HEK293 (cell line): Measurements from ENCODE around the gene PDE4D.

ENCODE experiments used
- CTCF ChIA-PET: fragments of 350-600 bp; formaldehyde crosslinking; extraction: SDS; loops from one replicate; lab custom pipeline; 2021; ENCODE audit warnings: antibody characterized with exemption; lab: Yijun Ruan, JAX
- POLR2A ChIA-PET: fragments of 300-600 bp; formaldehyde crosslinking; extraction: SDS; loops from one replicate; lab custom pipeline; 2020; ENCODE audit warnings: antibody characterized with exemption, inconsistent platforms; lab: Yijun Ruan, JAX
- H3K27ac ChIP-seq: fragments of 200-500 bp; sonication (Bioruptor generic); 2 replicates; pipeline ENCODE4 v1.5.1; 2014; ENCODE audit warnings: low read depth, low read length, control low read depth, inconsistent platforms; ENCODE audit errors: extremely low read depth
- H3K36me3 ChIP-seq, 2 experiments: fragments of 200-500 bp in 1 of 2; sonication (Bioruptor generic) in 1 of 2; 1 replicate in 1 of 2; 2 replicates in 1 of 2; pipeline ENCODE4 v1.5.1; 2014 to 2017; ENCODE audit warnings: inconsistent platforms in 2 of 2, low read length in 2 of 2; ENCODE audit not compliant: control insufficient read depth in 2 of 2, insufficient read depth in 1 of 2
- H3K4me1 ChIP-seq: fragments of 200-500 bp; sonication (Bioruptor generic); 2 replicates; pipeline ENCODE4 v1.5.1; 2014; ENCODE audit warnings: mild to moderate bottlenecking, low read length, inconsistent platforms; ENCODE audit not compliant: control insufficient read depth, insufficient read depth
- H3K4me3 ChIP-seq: 2 replicates; pipeline ENCODE4 v1.5.1; 2011; ENCODE audit warnings: low read depth, mild to moderate bottlenecking, control low read depth, low read length, moderate library complexity
- H3K9me3 ChIP-seq: fragments of 200-500 bp; sonication (Bioruptor generic); 2 replicates; pipeline ENCODE4 v1.5.1; 2014; ENCODE audit warnings: low read depth, low read length, inconsistent platforms; ENCODE audit not compliant: control insufficient read depth, insufficient read depth
- BCL11B ChIP-seq: fragments of 450-650 bp; formaldehyde crosslinking; IDR thresholded peaks from 2 replicates; pipeline ENCODE4 v1.5.1; 2016; ENCODE audit warnings: low read depth, missing biosample characterization, missing genetic modification characterization
- EGR2 ChIP-seq: fragments of 450-650 bp; formaldehyde crosslinking; IDR thresholded peaks from 2 replicates; pipeline ENCODE4 v1.5.1; 2016; ENCODE audit warnings: low read depth, missing biosample characterization, missing genetic modification characterization
- KLF10 ChIP-seq: fragments of 450-650 bp; IDR thresholded peaks from 2 replicates; pipeline ENCODE4 v1.5.1; 2018; ENCODE audit warnings: missing biosample characterization, mild to moderate bottlenecking, missing genetic modification characterization
- KLF16 ChIP-seq: fragments of 450-650 bp; formaldehyde crosslinking; IDR thresholded peaks from 2 replicates; pipeline ENCODE4 v1.5.1; 2017; ENCODE audit warnings: missing biosample characterization, missing genetic modification characterization
- KLF7 ChIP-seq: fragments of 450-650 bp; formaldehyde crosslinking; IDR thresholded peaks from 2 replicates; pipeline ENCODE4 v1.5.1; 2016; ENCODE audit warnings: missing biosample characterization, missing genetic modification characterization, borderline replicate concordance
- KLF8 ChIP-seq: fragments of 450-650 bp; formaldehyde crosslinking; IDR thresholded peaks from 2 replicates; pipeline ENCODE4 v1.5.1; 2016; ENCODE audit warnings: missing biosample characterization, missing genetic modification characterization
- PRDM1 ChIP-seq: fragments of 450-650 bp; formaldehyde crosslinking; IDR thresholded peaks from 2 replicates; pipeline ENCODE4; 2016; ENCODE audit warnings: missing biosample characterization, missing genetic modification characterization
- REPIN1 ChIP-seq: fragments of 450-650 bp; formaldehyde crosslinking; IDR thresholded peaks from 2 replicates; pipeline ENCODE4 v1.5.1; 2017; ENCODE audit warnings: missing biosample characterization, missing genetic modification characterization, low read depth
- REST ChIP-seq: fragments of 450-650 bp; formaldehyde crosslinking; IDR thresholded peaks from 2 replicates; pipeline ENCODE4 v1.5.1; 2016; ENCODE audit warnings: missing biosample characterization, missing genetic modification characterization
- ZBTB7A ChIP-seq: fragments of 450-650 bp; formaldehyde crosslinking; IDR thresholded peaks from 2 replicates; pipeline ENCODE4 v1.5.1; 2016; ENCODE audit warnings: low read depth, missing biosample characterization, missing genetic modification characterization
- ZNF138 ChIP-seq: fragments of 450-650 bp; formaldehyde crosslinking; IDR thresholded peaks from 2 replicates; pipeline ENCODE4 v1.5.1; 2016; ENCODE audit warnings: missing biosample characterization, missing genetic modification characterization, borderline replicate concordance
- ZNF214 ChIP-seq: fragments of 450-650 bp; formaldehyde crosslinking; IDR thresholded peaks from 2 replicates; pipeline ENCODE4 v1.5.1; 2017; ENCODE audit warnings: missing biosample characterization, mild to moderate bottlenecking, missing genetic modification characterization, borderline replicate concordance
- ZNF221 ChIP-seq: fragments of 450-650 bp; formaldehyde crosslinking; IDR thresholded peaks from 2 replicates; pipeline ENCODE4 v1.5.1; 2017; ENCODE audit warnings: missing biosample characterization, missing genetic modification characterization, borderline replicate concordance
- ZNF239 ChIP-seq: fragments of 450-650 bp; formaldehyde crosslinking; IDR thresholded peaks from 2 replicates; pipeline ENCODE4 v1.5.1; 2016; ENCODE audit warnings: missing biosample characterization, missing genetic modification characterization
- ZNF302 ChIP-seq: fragments of 450-650 bp; formaldehyde crosslinking; IDR thresholded peaks from 2 replicates; pipeline ENCODE4 v1.5.1; 2016; ENCODE audit warnings: missing biosample characterization, missing genetic modification characterization, low read depth
- ZNF391 ChIP-seq: fragments of 450-650 bp; formaldehyde crosslinking; IDR thresholded peaks from 2 replicates; pipeline ENCODE4 v1.5.1; 2016; ENCODE audit warnings: low read depth, missing biosample characterization, missing genetic modification characterization, borderline replicate concordance
- ZNF416 ChIP-seq: fragments of 450-650 bp; formaldehyde crosslinking; IDR thresholded peaks from 2 replicates; pipeline ENCODE4 v1.5.1; 2016; ENCODE audit warnings: missing biosample characterization, missing genetic modification characterization
- ZNF555 ChIP-seq: fragments of 450-650 bp; formaldehyde crosslinking; conservative IDR thresholded peaks from 2 replicates; pipeline ENCODE4 v1.5.1; 2017; ENCODE audit warnings: missing biosample characterization, mild to moderate bottlenecking, missing genetic modification characterization, inconsistent platforms

PDE4D gene

GRCh38 chr5:59703789-59704188 lies 189.7 kb downstream of the PDE4D start:
- no peaks in the 10 kb centered on the region for H3K4me1 ChIP-seq
- H3K9me3 ChIP-seq, result no peaks in the 10 kb centered on the region
- TF ChIP-seq ZNF555 (tag by site-specific recombination), result no peak
- TF ChIP-seq ZBTB7A (tag by site-specific recombination), result no peak
- TF ChIP-seq PRDM1 (tag by site-specific recombination), result peak; percentile 91
- no peak overlapping the region for H3K27ac ChIP-seq
- ChIA-PET CTCF (interaction anchor here (0.6 kb wide), 1 partner anchor 10 kb away, joined by 5 read pairs; no protein-coding TSS in a partner anchor), POLR2A (no interaction called here)
- no peaks in the 10 kb centered on the region for H3K36me3 ChIP-seq
- H3K4me3 ChIP-seq, result no peak overlapping the region

- no peaks in the 10 kb centered on the region for H3K9me3 ChIP-seq
- no peak overlapping the region for H3K4me3 ChIP-seq
- H3K27ac ChIP-seq, result no peak overlapping the region
- ChIA-PET POLR2A (no interaction called here), CTCF (interaction anchor here (1.0 kb wide), 1 partner anchor 10 kb away, joined by 3 read pairs; no protein-coding TSS in a partner anchor)
- TF ChIP-seq KLF16 (tag by site-specific recombination) (no peak), ZNF302 (tag by site-specific recombination) (no peak), KLF8 (no peak), ZNF239 (tag by site-specific recombination) (no peak), ZNF214 (tag by site-specific recombination) (no peak), REST (tag by site-specific recombination) (no peak), REPIN1 (tag by site-specific recombination) (no peak), ZNF138 (tag by site-specific recombination) (no peak), ZNF221 (tag by site-specific recombination) (no peak), ZNF416 (tag by site-specific recombination) (no peak), BCL11B (tag by site-specific recombination) (no peak), KLF7 (tag by site-specific recombination) (no peak), KLF10 (tag by site-specific recombination) (no peak), ZNF391 (tag by site-specific recombination) (no peak)
- no peaks in the 10 kb centered on the region; the same call in 1 of the 2 replicates for H3K4me1 ChIP-seq
- no peaks in the 10 kb centered on the region for H3K36me3 ChIP-seq
Measured at GRCh38 chr5:59698207-59699178, 195.0 kb downstream of the PDE4D start.

- H3K4me1 ChIP-seq, result no peaks in the 10 kb centered on the region; the same call in 1 of the 2 replicates
- H3K27ac ChIP-seq, result no peak overlapping the region
- H3K36me3 ChIP-seq, result no peaks in the 10 kb centered on the region
- ChIA-PET POLR2A (no interaction called here), CTCF (interaction anchor here (0.6 to 1.1 kb wide), 2 partner anchors 21 to 57 kb away, joined by 3 read pairs; no protein-coding TSS in a partner anchor)
- no peak overlapping the region for H3K4me3 ChIP-seq
- no peaks in the 10 kb centered on the region for H3K9me3 ChIP-seq
- no peak for TF ChIP-seq EGR2 (tag by site-specific recombination)
Measured at GRCh38 chr5:59694411-59694810, 199.1 kb downstream of the PDE4D start.
